Astrocyte of the cerebellum (primary cell): ENCODE measurements around the gene GCKR.

Source experiments
- DNase-seq: peaks from one replicate; pipeline ENCODE4 v3.0.0-alpha.2; 2011; ENCODE audit warnings: low read depth
- H3K4me3 ChIP-seq: 2 replicates; pipeline ENCODE4 v1.5.1; 2011; ENCODE audit warnings: mild to moderate bottlenecking, low read depth, low read length, moderate library complexity
- CTCF ChIP-seq: IDR thresholded peaks from 2 replicates; pipeline ENCODE4 v1.5.1; 2012; ENCODE audit warnings: low read length, low read depth, moderate library complexity, mild to moderate bottlenecking; ENCODE audit errors: missing control alignments
- in situ Hi-C: cut with HindIII; loops from 2 replicates; pipeline ENCODE4 v1.10.0; 2017; ENCODE audit warnings: low sequenced_read_pairs

The GCKR gene, protein sequence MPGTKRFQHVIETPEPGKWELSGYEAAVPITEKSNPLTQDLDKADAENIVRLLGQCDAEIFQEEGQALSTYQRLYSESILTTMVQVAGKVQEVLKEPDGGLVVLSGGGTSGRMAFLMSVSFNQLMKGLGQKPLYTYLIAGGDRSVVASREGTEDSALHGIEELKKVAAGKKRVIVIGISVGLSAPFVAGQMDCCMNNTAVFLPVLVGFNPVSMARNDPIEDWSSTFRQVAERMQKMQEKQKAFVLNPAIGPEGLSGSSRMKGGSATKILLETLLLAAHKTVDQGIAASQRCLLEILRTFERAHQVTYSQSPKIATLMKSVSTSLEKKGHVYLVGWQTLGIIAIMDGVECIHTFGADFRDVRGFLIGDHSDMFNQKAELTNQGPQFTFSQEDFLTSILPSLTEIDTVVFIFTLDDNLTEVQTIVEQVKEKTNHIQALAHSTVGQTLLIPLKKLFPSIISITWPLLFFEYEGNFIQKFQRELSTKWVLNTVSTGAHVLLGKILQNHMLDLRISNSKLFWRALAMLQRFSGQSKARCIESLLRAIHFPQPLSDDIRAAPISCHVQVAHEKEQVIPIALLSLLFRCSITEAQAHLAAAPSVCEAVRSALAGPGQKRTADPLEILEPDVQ

GRCh38 chr2:27496357-27497287 is at the start of gene GCKR:
TSS of gene GCKR (plus strand) at chr2:27496839. CDS start at chr2:27496905, 66 bp downstream.
- in situ Hi-C loops = no loop called here
- peak within 1 kb of the TSS; percentile 73 for H3K4me3 ChIP-seq
- DNase-seq = no peak
- no peak for TF ChIP-seq CTCF

GRCh38 chr2:27448381-27448780 is 48.3 kb upstream of the GCKR start:
- no peak for DNase-seq
- no peak overlapping the region for H3K4me3 ChIP-seq
- in situ Hi-C loops = no loop called here
- no peak for TF ChIP-seq CTCF

DNA sequence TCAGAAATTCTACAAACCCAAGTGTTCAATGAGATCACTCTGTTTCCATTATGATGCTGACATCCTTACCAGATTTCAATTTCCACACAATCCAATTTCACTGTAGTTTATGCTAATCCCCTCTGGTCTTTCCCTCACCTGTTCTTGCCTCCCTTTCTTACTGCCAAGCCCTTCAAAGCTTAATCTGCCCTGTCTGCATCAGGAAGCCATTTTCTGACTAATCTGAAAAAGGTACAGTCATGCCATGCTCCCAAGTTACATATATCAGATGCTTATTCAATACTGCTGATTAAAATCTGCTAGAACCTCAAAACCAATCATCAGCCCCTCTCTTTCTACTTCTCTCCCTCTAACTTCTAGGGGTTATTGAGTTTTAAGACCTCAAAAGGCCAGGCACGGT is 45.5 kb upstream of the GCKR start:
- in situ Hi-C loops = no loop called here
- TF ChIP-seq CTCF = no peak
- no peak overlapping the region for H3K4me3 ChIP-seq
- no peak for DNase-seq

DNA sequence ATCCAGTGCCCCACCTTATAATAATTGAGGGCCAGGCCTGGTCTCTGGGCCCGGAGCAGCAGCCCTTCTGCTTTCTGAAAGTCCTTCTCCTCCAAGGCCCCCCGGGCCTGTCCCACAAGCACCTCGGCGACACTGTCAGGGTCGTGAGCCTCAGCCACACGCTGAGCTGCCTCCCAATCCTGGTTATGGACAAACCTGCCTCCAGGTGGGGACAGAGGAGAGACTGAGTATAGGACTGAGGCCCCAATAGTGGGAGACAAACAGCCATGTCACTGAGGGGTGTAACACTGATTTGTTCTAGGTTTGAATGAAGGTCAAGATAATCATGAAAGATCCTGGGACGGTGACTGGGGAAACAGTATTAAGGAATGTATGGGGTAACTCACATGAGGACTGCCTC is 42.7 kb upstream of the GCKR start:
- no peak for TF ChIP-seq CTCF
- no peak for DNase-seq
- no peak overlapping the region for H3K4me3 ChIP-seq
- in situ Hi-C loops = no loop called here

DNA sequence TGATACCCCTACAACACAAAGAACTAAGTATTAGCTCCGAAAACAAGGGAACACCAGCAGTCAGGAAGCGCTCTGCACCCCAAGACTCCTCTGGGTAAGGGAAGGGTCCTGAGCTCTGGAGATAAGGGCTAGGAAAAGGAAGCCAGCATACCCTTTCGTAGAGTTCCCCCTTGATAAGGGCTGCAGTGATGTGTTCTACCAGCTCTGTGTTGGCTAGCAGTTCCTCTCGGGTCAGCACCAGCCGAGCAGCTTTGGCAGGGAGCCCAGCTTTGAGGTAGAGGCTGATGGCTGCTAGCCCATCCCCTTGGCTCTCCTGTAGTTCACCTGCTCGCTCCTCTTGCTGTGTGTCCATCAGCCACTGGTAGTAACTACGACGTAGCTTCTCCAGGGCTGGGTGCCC is 35.5 kb upstream of the GCKR start:
- DNase-seq = no peak
- TF ChIP-seq CTCF = no peak
- no peak overlapping the region for H3K4me3 ChIP-seq
- in situ Hi-C loops = no loop called here

GRCh38 chr2:27464443-27464842 is 32.2 kb upstream of the GCKR start:
- DNase-seq = no peak
- in situ Hi-C loops = no loop called here
- no peak overlapping the region for H3K4me3 ChIP-seq
- no peak for TF ChIP-seq CTCF
